CD14-positive monocyte (primary cell): Measurements from ENCODE around the gene SEMA4A. TPM values are rescaled to one million over a fixed set of nuclear protein-coding genes. Genes with fewer than 3 reads are reported as not detected.

Source experiments
- DNase-seq, 3 donors: peaks; one replicate each; pipeline ENCODE4 v3.0.0-alpha.2; 2011 to 2022
- H2AFZ ChIP-seq: 2 replicates; pipeline ENCODE4 v1.6.0; 2012; ENCODE audit warnings: mild to moderate bottlenecking, low read depth, low read length, inconsistent platforms; ENCODE audit not compliant: insufficient read depth, poor library complexity, severe bottlenecking
- H3K27ac ChIP-seq, 2 donors: 1 replicate in 1 of 2; 2 replicates in 1 of 2; pipeline ENCODE4 v1.5.1; 2012 to 2013; ENCODE audit warnings: low read length in 2 of 2, control low read depth in 1 of 2, inconsistent platforms in 1 of 2, low read depth in 1 of 2, mild to moderate bottlenecking in 1 of 2
- H3K27me3 ChIP-seq, 2 donors: one replicate each; pipeline versions ENCODE4 v1.6.0 to v1.6.1; 2011 to 2013; ENCODE audit warnings: low read length in 2 of 2; ENCODE audit not compliant: control insufficient read depth in 2 of 2, insufficient read depth in 2 of 2
- H3K36me3 ChIP-seq, 2 donors: replicated peaks in 1 of 2; 1 replicate in 1 of 2; 2 replicates in 1 of 2; pipeline versions ENCODE4 v1.5.1 to v1.6.1; 2012 to 2013; ENCODE audit warnings: low read length in 2 of 2, control low read depth in 1 of 2, inconsistent platforms in 1 of 2, mild to moderate bottlenecking in 1 of 2; ENCODE audit not compliant: insufficient read depth in 2 of 2, control insufficient read depth in 1 of 2
- H3K4me1 ChIP-seq, 2 donors: 1 replicate in 1 of 2; 2 replicates in 1 of 2; pipeline versions ENCODE4 v1.5.1 to v1.6.1; 2012 to 2013; ENCODE audit warnings: low read length in 2 of 2, control low read depth in 1 of 2, inconsistent platforms in 1 of 2, mild to moderate bottlenecking in 1 of 2, moderate library complexity in 1 of 2; ENCODE audit not compliant: insufficient read depth in 2 of 2, control insufficient read depth in 1 of 2
- H3K4me2 ChIP-seq: replicated peaks from 2 replicates; pipeline ENCODE3; 2012; ENCODE audit warnings: low read length, moderate library complexity, mild to moderate bottlenecking; ENCODE audit not compliant: poor library complexity, severe bottlenecking; ENCODE audit errors: extremely low read depth
- H3K4me3 ChIP-seq, 3 experiments: fragments of 200-600 bp in 1 of 3; sonication (generic) in 1 of 3; replicated peaks in 1 of 3; 1 replicate in 2 of 3; 2 replicates in 1 of 3; pipeline ENCODE4 v1.5.1; 2011 to 2013; ENCODE audit warnings: low read length in 3 of 3, mild to moderate bottlenecking in 3 of 3, control low read depth in 2 of 3, low read depth in 2 of 3, inconsistent platforms in 1 of 3, moderate library complexity in 1 of 3
- H3K79me2 ChIP-seq: 2 replicates; pipeline ENCODE4 v1.6.0; 2012; ENCODE audit warnings: mild to moderate bottlenecking, control low read depth, inconsistent platforms, low read length, moderate library complexity; ENCODE audit not compliant: insufficient read depth
- H3K9ac ChIP-seq: 2 replicates; pipeline ENCODE4 v1.6.0; 2017; ENCODE audit warnings: low read length, mild to moderate bottlenecking; ENCODE audit not compliant: insufficient read depth, poor library complexity, severe bottlenecking
- H3K9me3 ChIP-seq, 2 donors: replicated peaks in 1 of 2; 1 replicate in 1 of 2; 2 replicates in 1 of 2; pipeline versions ENCODE4 v1.5.1 to v1.6.1; 2012 to 2013; ENCODE audit warnings: low read length in 2 of 2, control low read depth in 1 of 2; ENCODE audit not compliant: control insufficient read depth in 1 of 2, insufficient read depth in 1 of 2
- H4K20me1 ChIP-seq: 2 replicates; pipeline ENCODE4 v1.6.0; 2012; ENCODE audit warnings: mild to moderate bottlenecking, low read length, control low read depth, moderate library complexity; ENCODE audit not compliant: insufficient read depth
- H3K27ac Mint-ChIP-seq, 7 donors: one replicate each; pipeline ENCODE4 v1.8.0; 2020; ENCODE audit warnings: mild to moderate bottlenecking in 7 of 7, mixed read lengths in 7 of 7, moderate library complexity in 6 of 7, inconsistent platforms in 2 of 7
- H3K27me3 Mint-ChIP-seq, 3 donors: one replicate each; pipeline ENCODE4 v1.8.0; 2021 to 2022; ENCODE audit warnings: low read depth in 3 of 3, mild to moderate bottlenecking in 3 of 3, mixed read lengths in 3 of 3, moderate library complexity in 3 of 3, inconsistent platforms in 1 of 3
- H3K36me3 Mint-ChIP-seq, 2 donors: one replicate each; pipeline ENCODE4 v1.8.0; 2020; ENCODE audit warnings: mixed read lengths in 2 of 2, inconsistent platforms in 1 of 2, mild to moderate bottlenecking in 1 of 2
- H3K4me1 Mint-ChIP-seq: one replicate; pipeline ENCODE4 v1.8.0; 2020; ENCODE audit warnings: mild to moderate bottlenecking, mixed read lengths
- H3K4me3 Mint-ChIP-seq, 2 donors: one replicate each; pipeline ENCODE4 v1.8.0; 2020; ENCODE audit warnings: mild to moderate bottlenecking in 2 of 2, mixed read lengths in 2 of 2, moderate library complexity in 1 of 2
- H3K9me3 Mint-ChIP-seq, 7 donors: one replicate each; pipeline ENCODE4 v1.8.0; 2020 to 2022; ENCODE audit warnings: mixed read lengths in 7 of 7, mild to moderate bottlenecking in 6 of 7, moderate library complexity in 6 of 7, inconsistent platforms in 2 of 7
- WGBS: methylation state at CpG from one replicate; pipeline ENCODE4 v1.1.5; 2013; ENCODE audit warnings: missing lambda C conversion rate; ENCODE audit not compliant: insufficient coverage; 5-methylcytosine and 5-hydroxymethylcytosine counted together
- intact Hi-C, 2 donors: fragments of 100-400 bp; cut with micrococcal nuclease; formaldehyde crosslinking; loops; one replicate each; pipeline versions ENCODE4 v1.15.0 to v1.15.1; 2023
- polyA plus RNA-seq, 3 donors: library from polyadenylated mRNA; depleted of rRNA in 1 of 3; unstranded in 2 of 3; stranded (reverse) in 1 of 3; fragments of 300-500 nt in 2 of 3; fragments of >200 nt in 1 of 3; fragmentation: Illumina TruSeq in 2 of 3; gene quantifications; 1 replicate in 2 of 3; 2 replicates in 1 of 3; pipeline ENCODE4 v1.2.3, GENCODE V29; 2012 to 2021
- TF ChIP-seq, protein P1 (sequence below): fragments of 200-600 bp; IDR thresholded peaks from one replicate; pipeline ENCODE4 v1.8.0; 2022; ENCODE audit warnings: antibody characterized with exemption, mild to moderate bottlenecking

SEMA4A gene
- polyA plus RNA-seq, 3 donors: 72.3 to 121 (median 116) TPM

DNA sequence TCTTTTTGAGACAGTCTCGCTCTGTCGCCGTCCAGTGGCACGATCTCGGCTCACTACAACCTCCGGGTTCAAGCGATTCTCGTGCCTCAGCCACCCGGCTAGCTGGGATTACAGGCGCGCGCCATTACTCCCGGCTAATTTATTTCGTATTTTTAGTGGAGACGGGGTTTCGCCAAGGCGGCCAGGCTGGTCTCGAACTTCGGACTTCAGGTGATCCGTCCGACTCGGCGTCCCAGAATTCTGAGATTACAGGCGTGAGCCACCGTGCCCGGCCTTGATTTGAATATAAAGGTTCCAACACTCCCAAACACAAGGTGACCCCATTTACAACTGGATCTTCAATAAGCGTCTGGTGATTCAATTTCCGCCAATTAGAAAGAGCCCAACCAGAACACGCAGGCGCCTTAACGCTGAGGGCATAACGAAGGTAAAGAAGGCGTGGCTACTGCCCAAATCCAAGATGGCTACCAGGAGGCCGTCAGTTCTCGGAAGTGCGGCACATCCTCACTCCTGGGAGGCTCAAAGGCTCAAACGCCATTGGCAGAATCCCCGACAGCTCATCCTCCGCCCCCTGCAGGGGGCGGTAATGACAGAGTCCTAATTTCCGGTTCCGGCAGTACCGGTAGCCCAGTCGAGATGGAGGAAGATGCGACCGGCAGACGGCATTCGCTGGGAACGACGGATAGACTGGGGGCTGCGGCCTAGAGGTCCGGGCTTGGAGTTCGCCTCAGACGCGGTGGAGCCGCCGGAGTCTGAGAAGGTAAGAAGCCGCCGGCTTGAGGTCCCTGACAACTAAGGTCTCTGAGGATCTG, 40.3 kb downstream of the SEMA4A start, which contains the start of gene SLC25A44:
Gene SLC25A44, plus strand, starts transcription at position 617 of the 812 bp plus-strand sequence. CDS start 5,744 bp downstream, outside the sequence.
- peak; percentile 99 for DNase-seq
- Histone ChIP-seq H3K4me2 (peak within 1 kb of the TSS; percentile 82), H3K9ac (peak within 1 kb of the TSS; percentile 81), H3K9me3 (no peaks in the 10 kb centered on the region), H3K36me3 (peaks cover 18 to 34% of the 10 kb centered on the region in 2 donors), H3K4me1 (peaks cover 27 to 39% of the 10 kb centered on the region in 2 donors), H3K79me2 (peaks cover 56% of the 10 kb centered on the region), H4K20me1 (peaks cover 34% of the 10 kb centered on the region), H3K27ac (peak within 1 kb of the TSS; percentile 61 to 90), H3K27me3 (no peaks in the 10 kb centered on the region), H3K4me3 (peak within 1 kb of the TSS; percentile 87 to 88 (median 88)), H2AFZ (peak within 1 kb of the TSS; percentile 83)
- intact Hi-C loops: loop anchor here in 1 of 2 donors (5.0 kb wide), 1 partner anchor 46 kb away; no protein-coding TSS in a partner anchor
- Mint-ChIP-seq H3K27ac (peak within 1 kb of the TSS; percentile 93 to 99 (median 95)), H3K4me1 (peaks cover 46% of the 10 kb centered on the region), H3K36me3 (peaks cover 18 to 30% of the 10 kb centered on the region in 2 donors), H3K9me3 (peaks cover 0 to 3% (median 0%) of the 10 kb centered on the region in 7 donors), H3K27me3 (peaks cover 0 to 1% (median 0%) of the 10 kb centered on the region in 3 donors), H3K4me3 (peak within 1 kb of the TSS; percentile 95 to 98)
- TF ChIP-seq, protein P1, sequence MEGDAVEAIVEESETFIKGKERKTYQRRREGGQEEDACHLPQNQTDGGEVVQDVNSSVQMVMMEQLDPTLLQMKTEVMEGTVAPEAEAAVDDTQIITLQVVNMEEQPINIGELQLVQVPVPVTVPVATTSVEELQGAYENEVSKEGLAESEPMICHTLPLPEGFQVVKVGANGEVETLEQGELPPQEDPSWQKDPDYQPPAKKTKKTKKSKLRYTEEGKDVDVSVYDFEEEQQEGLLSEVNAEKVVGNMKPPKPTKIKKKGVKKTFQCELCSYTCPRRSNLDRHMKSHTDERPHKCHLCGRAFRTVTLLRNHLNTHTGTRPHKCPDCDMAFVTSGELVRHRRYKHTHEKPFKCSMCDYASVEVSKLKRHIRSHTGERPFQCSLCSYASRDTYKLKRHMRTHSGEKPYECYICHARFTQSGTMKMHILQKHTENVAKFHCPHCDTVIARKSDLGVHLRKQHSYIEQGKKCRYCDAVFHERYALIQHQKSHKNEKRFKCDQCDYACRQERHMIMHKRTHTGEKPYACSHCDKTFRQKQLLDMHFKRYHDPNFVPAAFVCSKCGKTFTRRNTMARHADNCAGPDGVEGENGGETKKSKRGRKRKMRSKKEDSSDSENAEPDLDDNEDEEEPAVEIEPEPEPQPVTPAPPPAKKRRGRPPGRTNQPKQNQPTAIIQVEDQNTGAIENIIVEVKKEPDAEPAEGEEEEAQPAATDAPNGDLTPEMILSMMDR: peak; percentile 29
- 1% methylated on average over 43 of the region's 59 CpGs for WGBS

DNA sequence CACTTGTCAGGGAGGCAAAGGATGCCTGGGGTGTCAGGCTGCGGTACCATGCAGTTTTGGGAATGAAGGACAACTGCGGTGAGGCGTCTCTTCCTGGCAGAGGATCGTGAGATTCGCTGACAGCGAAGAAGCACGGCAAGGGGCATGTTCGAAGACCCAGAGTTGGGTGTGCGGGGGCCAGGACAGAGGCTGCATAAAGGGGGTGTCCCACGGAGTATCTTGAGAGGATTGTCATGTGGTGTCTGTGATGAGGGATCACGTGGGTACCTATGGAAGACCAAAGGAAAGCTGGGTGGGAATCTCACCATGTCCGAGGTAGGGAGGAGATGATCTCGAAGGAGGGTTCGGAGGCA, 40.9 kb downstream of the SEMA4A start:
- Histone ChIP-seq H3K4me2 (peak overlapping the region; percentile 82), H3K9ac (peak overlapping the region; percentile 81), H4K20me1 (peaks cover 40% of the 10 kb centered on the region), H2AFZ (peak overlapping the region; percentile 83), H3K9me3 (no peaks in the 10 kb centered on the region), H3K27me3 (no peaks in the 10 kb centered on the region), H3K4me1 (peaks cover 27 to 39% of the 10 kb centered on the region in 2 donors), H3K79me2 (peaks cover 62% of the 10 kb centered on the region), H3K36me3 (peaks cover 23 to 39% of the 10 kb centered on the region in 2 donors), H3K27ac (peak overlapping the region; percentile 58 to 90), H3K4me3 (peak overlapping the region; percentile 87 to 88 (median 88))
- TF ChIP-seq, protein P1: no peak
- H3K36me3 Mint-ChIP-seq: peaks cover 16 to 34% of the 10 kb centered on the region in 2 donors
- 14% methylated on average over 13 of the region's 14 CpGs for WGBS
- peak overlapping the region; percentile 93 to 99 (median 95) for H3K27ac Mint-ChIP-seq
- peaks cover 46% of the 10 kb centered on the region for H3K4me1 Mint-ChIP-seq
- peaks cover 0 to 1% (median 0%) of the 10 kb centered on the region in 7 donors for H3K9me3 Mint-ChIP-seq
- H3K4me3 Mint-ChIP-seq: peak overlapping the region; percentile 95 to 98
- peaks cover 0 to 1% (median 0%) of the 10 kb centered on the region in 3 donors for H3K27me3 Mint-ChIP-seq
- intact Hi-C loops: loop anchor here in 1 of 2 donors (5.0 kb wide), 1 partner anchor 47 kb away; no protein-coding TSS in a partner anchor
- DNase-seq: peak in 1 of 3 donors; percentile 41
